Psoas muscle (tissue), 8 donors: Measurements from ENCODE around the gene ARHGEF26. TPM values are rescaled to one million over a fixed set of nuclear protein-coding genes. Genes with fewer than 3 reads are reported as not detected.

Experiments
- ATAC-seq, 4 donors: fragments of 200-7000 bp; cut with Tn5 transposase; one replicate each; pipeline ENCODE4 v1.9.1; 2020; ENCODE audit warnings: moderate library complexity in 3 of 4, mild to moderate bottlenecking in 2 of 4
- DNase-seq, 2 donors: peaks; one replicate each; pipeline ENCODE4 v3.0.0-alpha.2; 2020
- H3K27ac ChIP-seq: fragments of 200-600 bp; one replicate; pipeline ENCODE4 v1.8.0; 2022
- H3K27me3 ChIP-seq, 3 donors: fragments of 200-600 bp in 1 of 3; one replicate each; pipeline versions ENCODE4 v1.6.1 to v1.8.0; 2013 to 2022; ENCODE audit warnings: low read length in 2 of 3, mild to moderate bottlenecking in 2 of 3, moderate library complexity in 1 of 3; ENCODE audit not compliant: insufficient read depth in 3 of 3
- H3K36me3 ChIP-seq, 2 donors: fragments of 200-600 bp in 1 of 2; one replicate each; pipeline versions ENCODE4 v1.6.1 to v1.8.0; 2013 to 2022; ENCODE audit warnings: low read depth in 1 of 2, mild to moderate bottlenecking in 1 of 2, moderate library complexity in 1 of 2; ENCODE audit not compliant: insufficient read depth in 1 of 2
- H3K4me1 ChIP-seq: fragments of 200-600 bp; one replicate; pipeline ENCODE4 v1.8.0; 2022
- H3K4me3 ChIP-seq: fragments of 200-600 bp; one replicate; pipeline ENCODE4 v1.8.0; 2022; ENCODE audit warnings: mild to moderate bottlenecking
- H3K9me3 ChIP-seq: fragments of 200-600 bp; one replicate; pipeline ENCODE4 v1.8.0; 2022
- WGBS, 3 donors: extraction: QIAGEN DNeasy Blood & Tissue Kit; methylation state at CpG; one replicate each; pipeline versions ENCODE4 v1.1.6 to v1.1.7; 2013; 5-methylcytosine and 5-hydroxymethylcytosine counted together
- intact Hi-C, 2 donors: fragments of 100-400 bp; cut with DNase I; formaldehyde crosslinking; loops; one replicate each; pipeline versions ENCODE4 v1.11.0 to v1.14.2; 2022
- polyA plus RNA-seq, 3 donors: library from polyadenylated mRNA; stranded (reverse); fragments of 200-250 nt; gene quantifications; one replicate each; pipeline ENCODE4 v1.2.3, GENCODE V29; 2013
- total RNA-seq, 4 donors: library from RNA; stranded (reverse); fragmentation: NEBNext Ultra II Directional in 2 of 4; extraction: Animal tissue kit (Norgen Biotek cat#: 25700) in 2 of 4; gene quantifications; one replicate each; pipeline versions ENCODE4 v1.2.1 to v1.2.4, GENCODE V29; 2021 to 2023
- TF ChIP-seq, protein P1 (sequence below): fragments of 200-600 bp; IDR thresholded peaks from one replicate; pipeline ENCODE4 v1.8.0; 2022; ENCODE audit warnings: antibody characterized with exemption
- donor health status: healthy with polysubstance abuse.
- donor health status: DM: no; HTN: no; CAD: no; lungs with moderate emphysema.
- donor health status: Bipolar disorder and iron deficiency.
- donor health status: healthy.
- donor health status: DM: yes; HTN: yes; CAD: no.
- donor health status: DM: no; HTN: no; CAD: no.
- donor health status: DM: no; HTN: no; CAD: no.
- donor health status: DM: yes; HTN: yes; CAD: no.

ARHGEF26 gene
- total and polyA plus RNA-seq, 7 donors, result 0.35 to 1.8 (median 0.42) TPM

DNA sequence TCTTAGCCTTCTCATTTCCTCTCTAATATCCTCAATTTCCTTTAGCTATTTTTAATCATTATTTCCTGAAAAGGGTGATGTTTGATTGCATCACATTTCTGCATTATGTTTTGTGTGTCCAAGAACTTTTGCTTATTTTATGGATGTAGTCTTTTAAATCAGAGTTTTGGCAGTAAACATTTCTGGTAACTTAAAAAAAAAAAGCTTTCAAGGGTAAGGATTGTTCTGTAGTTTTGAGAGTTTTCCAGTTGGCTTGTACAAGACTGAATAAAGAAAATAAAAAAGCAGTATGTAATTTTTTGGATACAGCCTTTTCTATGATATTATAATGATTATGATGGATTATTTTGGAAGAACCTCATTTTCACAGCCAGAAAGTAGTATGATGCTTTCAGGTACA is 103.7 kb downstream of the ARHGEF26 start:
- H3K27me3 ChIP-seq, result no peaks in the 10 kb centered on the region
- H3K27ac ChIP-seq, result no peak overlapping the region

GRCh38 chr3:154225536-154225935 is 104.3 kb downstream of the ARHGEF26 start:
- H3K36me3 ChIP-seq, result no peaks in the 10 kb centered on the region

More for the DNA sequence above, 103.7 kb downstream of the ARHGEF26 start:
- DNase-seq, result no peak
- Histone ChIP-seq H3K4me1 (no peaks in the 10 kb centered on the region), H3K9me3 (no peaks in the 10 kb centered on the region), H3K4me3 (no peak overlapping the region), H3K36me3 (no peaks in the 10 kb centered on the region)
- ATAC-seq, result no peak
- TF ChIP-seq, protein P1, sequence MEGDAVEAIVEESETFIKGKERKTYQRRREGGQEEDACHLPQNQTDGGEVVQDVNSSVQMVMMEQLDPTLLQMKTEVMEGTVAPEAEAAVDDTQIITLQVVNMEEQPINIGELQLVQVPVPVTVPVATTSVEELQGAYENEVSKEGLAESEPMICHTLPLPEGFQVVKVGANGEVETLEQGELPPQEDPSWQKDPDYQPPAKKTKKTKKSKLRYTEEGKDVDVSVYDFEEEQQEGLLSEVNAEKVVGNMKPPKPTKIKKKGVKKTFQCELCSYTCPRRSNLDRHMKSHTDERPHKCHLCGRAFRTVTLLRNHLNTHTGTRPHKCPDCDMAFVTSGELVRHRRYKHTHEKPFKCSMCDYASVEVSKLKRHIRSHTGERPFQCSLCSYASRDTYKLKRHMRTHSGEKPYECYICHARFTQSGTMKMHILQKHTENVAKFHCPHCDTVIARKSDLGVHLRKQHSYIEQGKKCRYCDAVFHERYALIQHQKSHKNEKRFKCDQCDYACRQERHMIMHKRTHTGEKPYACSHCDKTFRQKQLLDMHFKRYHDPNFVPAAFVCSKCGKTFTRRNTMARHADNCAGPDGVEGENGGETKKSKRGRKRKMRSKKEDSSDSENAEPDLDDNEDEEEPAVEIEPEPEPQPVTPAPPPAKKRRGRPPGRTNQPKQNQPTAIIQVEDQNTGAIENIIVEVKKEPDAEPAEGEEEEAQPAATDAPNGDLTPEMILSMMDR, result no peak
- intact Hi-C loops, result no loop called here

DNA sequence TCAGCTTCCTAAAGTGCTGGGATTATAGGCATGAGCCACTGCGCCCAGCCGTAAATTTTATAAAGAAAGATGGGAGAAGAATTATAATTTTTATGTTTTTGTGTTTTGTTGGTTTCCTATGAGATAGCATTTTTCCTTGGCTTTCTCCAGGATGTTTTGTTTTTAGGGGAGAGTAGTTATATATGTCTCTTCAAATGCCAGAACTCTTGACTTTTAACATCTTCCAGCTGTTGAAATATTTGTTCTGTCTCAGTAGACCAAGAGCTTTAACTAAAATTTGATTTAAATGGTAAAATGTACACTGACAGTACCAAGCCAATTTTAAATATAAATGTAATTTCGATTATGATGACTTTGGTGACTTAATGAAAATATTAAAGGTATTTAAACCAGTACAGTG is 106.3 kb downstream of the ARHGEF26 start:
- H3K27ac ChIP-seq, result no peak overlapping the region
- DNase-seq, result no peak
- WGBS, 3 donors, result 89 to 91% (median 90%) methylated on average over 3 of the region's 3 CpGs

More at GRCh38 chr3:154225536-154225935, 104.3 kb downstream of the ARHGEF26 start:
- no peaks in the 10 kb centered on the region for H3K9me3 ChIP-seq
- H3K27ac ChIP-seq, result no peak overlapping the region
- intact Hi-C loops, result no loop called here
- H3K27me3 ChIP-seq, result no peaks in the 10 kb centered on the region
- no peak for DNase-seq
- no peaks in the 10 kb centered on the region for H3K4me1 ChIP-seq
- no peak for ATAC-seq
- WGBS, 3 donors, result 75 to 86% (median 79%) methylated on average over 2 of the region's 2 CpGs
- TF ChIP-seq, protein P1, result no peak
- no peak overlapping the region for H3K4me3 ChIP-seq

DNA sequence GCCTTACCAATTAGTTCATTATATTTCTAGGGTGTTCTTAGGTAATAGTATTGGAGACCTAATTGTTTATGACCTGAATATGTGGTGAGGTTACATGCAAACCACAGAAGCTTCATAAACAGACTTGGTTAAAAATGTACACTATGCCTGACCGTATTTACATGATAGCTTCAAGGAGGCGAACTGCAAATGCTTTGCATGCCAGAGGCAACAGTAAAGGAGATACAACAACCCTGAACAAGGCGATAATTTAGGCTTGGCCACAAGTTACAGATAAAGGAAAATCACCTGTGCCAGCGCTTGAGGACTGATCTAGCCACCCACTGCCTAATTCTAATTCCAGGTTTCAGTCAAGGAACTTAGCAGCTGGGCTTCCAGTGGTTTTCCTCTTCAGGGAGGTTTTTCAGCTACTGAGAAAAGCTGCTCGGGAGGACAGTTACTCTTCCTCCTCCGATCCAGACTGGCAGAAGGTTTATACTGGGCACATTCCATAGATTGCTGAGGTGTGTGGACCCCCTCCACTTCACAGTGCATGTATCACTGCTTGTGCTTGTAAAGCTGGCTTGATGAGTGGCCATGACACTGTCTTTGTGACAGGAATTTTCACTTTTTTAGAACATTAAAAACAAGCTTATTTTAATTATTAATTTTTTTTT is 107.5 kb downstream of the ARHGEF26 start:
- TF ChIP-seq, protein P1, result no peak
- Histone ChIP-seq H3K4me3 (no peak overlapping the region), H3K9me3 (no peaks in the 10 kb centered on the region), H3K36me3 (no peaks in the 10 kb centered on the region), H3K4me1 (no peaks in the 10 kb centered on the region), H3K27me3 (no peaks in the 10 kb centered on the region), H3K27ac (no peak overlapping the region)
- WGBS, 3 donors, result 79 to 81% (median 80%) methylated on average over 6 of the region's 6 CpGs
- DNase-seq (no peak), ATAC-seq (no peak)
- intact Hi-C loops, result no loop called here

More for the DNA sequence above, 106.3 kb downstream of the ARHGEF26 start:
- H3K4me3 ChIP-seq, result no peak overlapping the region
- H3K9me3 ChIP-seq, result no peaks in the 10 kb centered on the region
- H3K36me3 ChIP-seq, result no peaks in the 10 kb centered on the region
- intact Hi-C loops, result no loop called here
- H3K4me1 ChIP-seq, result no peaks in the 10 kb centered on the region
- H3K27me3 ChIP-seq, result no peaks in the 10 kb centered on the region
- no peak for ATAC-seq
- TF ChIP-seq, protein P1, result no peak

- WGBS, 3 donors, result 84 to 90% (median 86%) methylated on average over 2 of the region's 2 CpGs
- DNase-seq, result no peak
- TF ChIP-seq, protein P1, result no peak
- Histone ChIP-seq H3K4me3 (no peak overlapping the region), H3K36me3 (no peaks in the 10 kb centered on the region), H3K27me3 (no peaks in the 10 kb centered on the region), H3K27ac (no peak overlapping the region), H3K4me1 (no peaks in the 10 kb centered on the region), H3K9me3 (no peaks in the 10 kb centered on the region)
- ATAC-seq, result no peak
- intact Hi-C loops, result no loop called here
These were observed 108.0 kb downstream of the ARHGEF26 start for GRCh38 chr3:154229217-154229590.
